PC-3 (cell line): ENCODE data around the gene PLEKHG3.
"Not testable (repeated sequence)": the region's sequence is repeated elsewhere in the genome, so short reads cannot be mapped to it uniquely, and the experiment has no call there.

Experiments used
- CTCF ChIP-seq: fragments of 300-600 bp; sonication (generic); conservative IDR thresholded peaks from 2 replicates; pipeline ENCODE4 v1.5.1; 2017; ENCODE audit warnings: antibody characterized with exemption, low read depth, mild to moderate bottlenecking, low read length
- EZH2 ChIP-seq: fragments of 300-600 bp; sonication (generic); IDR thresholded peaks from one replicate; pipeline ENCODE4 v1.6.1; 2017; ENCODE audit warnings: antibody characterized with exemption, mild to moderate bottlenecking, low read length; ENCODE audit not compliant: unreplicated experiment
- EZH2phosphoT487 ChIP-seq: fragments of 300-600 bp; sonication (generic); IDR thresholded peaks from 2 replicates; pipeline ENCODE4 v1.6.1; 2018; ENCODE audit warnings: mild to moderate bottlenecking, antibody characterized with exemption, low read length, borderline replicate concordance

- not testable (repeated sequence) for TF ChIP-seq CTCF, EZH2, EZH2phosphoT487
These were observed 45.4 kb upstream of the PLEKHG3 start for GRCh38 chr14:64658700-64659264.
